GM19023 (cell line): ENCODE measurements around the gene CRYBB1.

Source experiments
- ATAC-seq: cut with Tn5 transposase; IDR thresholded peaks from one replicate; pipeline ENCODE4 v1.9.1; 2021; ENCODE audit warnings: mild to moderate bottlenecking, moderate library complexity; ENCODE audit not compliant: unreplicated experiment

Gene CRYBB1

DNA sequence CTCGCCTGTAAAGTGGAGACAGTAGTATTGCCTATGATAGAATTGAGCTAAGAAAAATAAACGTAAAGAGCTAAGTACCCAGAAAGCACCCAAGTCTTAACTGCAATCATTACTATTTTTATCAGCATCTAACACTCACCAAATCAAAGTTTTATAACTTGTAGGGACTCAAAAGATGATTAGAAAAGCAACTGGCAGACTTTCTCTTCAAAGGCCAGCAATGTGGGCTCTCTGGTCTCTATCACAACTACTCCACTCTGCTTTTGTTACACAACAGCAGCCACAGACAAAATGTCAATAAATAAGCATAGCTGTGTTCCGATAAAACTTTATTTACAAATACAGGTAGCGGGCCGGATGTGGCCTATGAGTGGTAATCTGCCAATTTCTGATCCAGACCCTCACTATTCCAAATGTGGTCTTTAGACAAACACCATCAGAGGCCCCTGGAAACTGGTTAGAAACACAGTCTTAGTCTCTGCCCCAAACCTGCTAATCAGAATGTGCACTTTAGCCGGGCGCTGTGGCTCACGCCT, 36.1 kb downstream of the CRYBB1 start:
- no peak for ATAC-seq

DNA sequence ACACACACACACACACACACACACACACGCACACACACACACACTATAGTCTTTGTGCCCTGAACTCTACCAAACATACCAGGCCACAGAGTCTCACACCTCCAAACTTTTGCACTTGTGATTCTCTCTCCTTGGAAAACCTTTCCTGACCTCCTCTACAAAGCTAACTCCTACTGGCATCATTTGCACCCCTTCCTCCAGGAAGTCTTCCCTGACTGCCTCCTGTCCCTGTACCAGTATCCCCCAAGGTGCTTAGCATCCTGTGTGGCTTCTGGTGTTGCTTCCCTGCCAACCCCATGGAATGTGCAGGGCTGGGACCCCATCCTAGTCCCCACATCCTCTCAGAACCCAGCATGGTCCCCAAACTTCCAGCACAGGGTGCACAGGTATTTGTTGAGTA, 36.8 kb downstream of the CRYBB1 start:
- ATAC-seq: no peak

DNA sequence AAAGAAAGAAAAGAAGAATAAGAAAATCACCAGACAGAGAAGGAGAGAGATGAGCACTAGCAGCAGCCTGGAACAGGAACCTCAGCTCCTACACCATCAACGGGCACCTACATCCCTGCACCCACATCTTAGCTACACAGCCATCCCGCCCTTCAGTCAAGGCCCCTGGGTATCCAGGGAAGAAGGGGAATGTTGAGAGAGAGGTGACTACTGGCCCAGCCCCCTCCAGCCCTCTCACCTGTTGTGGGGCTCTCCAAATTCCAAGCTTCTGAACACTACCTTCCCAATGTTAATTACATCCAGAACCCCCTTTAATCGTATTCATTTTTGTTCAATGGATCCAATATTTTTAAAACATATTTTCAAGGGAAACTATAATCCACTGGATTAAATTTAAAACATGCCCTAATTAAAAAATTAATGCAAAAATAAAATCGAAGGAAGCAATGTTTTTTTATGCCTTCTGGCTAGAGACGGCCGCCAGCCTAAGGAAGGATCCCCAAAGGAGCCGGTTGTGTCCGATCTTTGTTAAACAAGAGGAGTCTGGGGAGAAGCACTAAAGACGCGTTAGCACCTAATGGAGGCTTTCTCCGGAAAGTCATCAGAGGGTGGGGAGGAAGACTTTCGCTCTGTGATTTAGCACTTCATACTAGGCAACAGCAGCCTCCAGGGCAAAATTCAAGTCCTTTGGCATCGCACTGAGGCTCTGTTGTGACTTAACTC, 37.4 kb downstream of the CRYBB1 start:
- ATAC-seq: no peak

DNA sequence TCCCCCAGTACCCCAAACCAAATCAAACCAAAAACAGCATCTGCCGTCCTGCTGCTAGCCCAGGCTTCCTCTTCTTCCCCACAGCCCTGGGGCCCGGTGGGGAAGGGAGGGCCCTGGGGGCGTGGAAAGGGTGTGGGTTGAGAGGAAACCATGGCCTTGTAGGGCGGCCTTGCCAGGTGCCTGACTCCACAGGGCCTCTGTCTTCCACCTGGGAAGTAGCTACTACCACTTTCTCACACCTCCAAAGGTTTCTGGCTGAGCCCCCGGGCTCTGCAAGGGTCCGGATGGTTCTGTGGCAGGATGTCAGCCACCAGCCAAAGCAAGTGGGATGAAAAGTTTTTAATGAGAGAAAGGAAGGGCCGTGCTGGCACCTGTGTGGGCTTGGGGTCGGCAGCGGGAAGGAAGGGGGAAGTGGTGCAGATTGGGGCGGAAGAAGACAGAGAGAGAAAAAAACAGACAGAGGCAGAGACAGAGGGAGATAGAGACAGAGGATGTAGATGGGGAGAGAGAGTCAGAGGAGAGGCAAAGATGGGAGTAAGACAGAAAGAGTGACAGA, 38.4 kb downstream of the CRYBB1 start:
- peak; percentile 73 for ATAC-seq

DNA sequence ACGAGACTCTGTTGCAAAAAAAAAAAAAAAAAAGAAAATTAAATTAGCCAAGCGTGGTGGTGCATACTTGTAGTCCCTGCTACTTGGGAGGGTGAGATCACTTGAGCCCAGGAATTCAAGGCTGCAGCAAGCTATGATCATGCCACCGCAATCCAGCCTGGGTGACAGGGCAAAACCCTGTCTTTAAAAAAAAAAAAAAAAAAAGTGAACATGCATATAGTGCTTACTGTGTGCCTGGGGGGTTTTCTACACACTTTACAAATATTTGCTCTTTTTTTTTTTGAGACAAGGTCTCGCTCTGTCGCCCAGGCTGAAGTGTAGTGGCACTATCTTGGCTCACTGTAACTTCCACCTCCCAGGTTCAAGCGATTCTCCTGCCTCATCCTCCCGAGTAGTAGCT, 40.7 kb downstream of the CRYBB1 start:
- ATAC-seq: no peak

DNA sequence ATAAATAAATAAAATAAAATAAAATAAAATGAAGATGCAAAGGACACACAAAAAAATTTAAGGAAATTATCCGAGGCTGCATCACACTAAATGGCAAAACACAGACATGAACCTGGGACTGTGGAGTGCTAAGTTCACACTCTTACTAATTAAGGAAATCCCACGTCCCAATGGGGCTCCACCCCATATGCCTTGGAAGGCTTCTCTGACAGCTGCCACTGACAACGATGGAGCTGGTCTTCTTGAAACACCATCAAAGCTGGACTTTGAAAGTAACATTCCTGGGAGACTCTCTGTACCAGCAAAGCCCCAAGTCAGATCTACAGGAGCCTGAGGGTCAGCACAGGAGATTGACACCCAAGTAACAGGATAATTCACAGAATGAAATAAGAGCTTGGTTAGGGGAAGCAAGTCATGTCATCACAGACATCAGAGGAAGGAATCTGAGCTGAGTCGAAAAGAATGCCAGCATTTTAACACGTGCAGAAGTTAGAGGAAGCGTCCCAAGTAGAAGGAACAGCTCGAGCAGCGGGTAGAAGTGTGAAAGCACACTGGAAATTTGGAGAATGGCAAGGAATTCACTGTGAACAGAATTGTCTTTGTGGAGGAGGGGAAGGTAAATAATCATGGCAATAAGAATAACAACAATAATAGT, 41.7 kb downstream of the CRYBB1 start:
- no peak for ATAC-seq

DNA sequence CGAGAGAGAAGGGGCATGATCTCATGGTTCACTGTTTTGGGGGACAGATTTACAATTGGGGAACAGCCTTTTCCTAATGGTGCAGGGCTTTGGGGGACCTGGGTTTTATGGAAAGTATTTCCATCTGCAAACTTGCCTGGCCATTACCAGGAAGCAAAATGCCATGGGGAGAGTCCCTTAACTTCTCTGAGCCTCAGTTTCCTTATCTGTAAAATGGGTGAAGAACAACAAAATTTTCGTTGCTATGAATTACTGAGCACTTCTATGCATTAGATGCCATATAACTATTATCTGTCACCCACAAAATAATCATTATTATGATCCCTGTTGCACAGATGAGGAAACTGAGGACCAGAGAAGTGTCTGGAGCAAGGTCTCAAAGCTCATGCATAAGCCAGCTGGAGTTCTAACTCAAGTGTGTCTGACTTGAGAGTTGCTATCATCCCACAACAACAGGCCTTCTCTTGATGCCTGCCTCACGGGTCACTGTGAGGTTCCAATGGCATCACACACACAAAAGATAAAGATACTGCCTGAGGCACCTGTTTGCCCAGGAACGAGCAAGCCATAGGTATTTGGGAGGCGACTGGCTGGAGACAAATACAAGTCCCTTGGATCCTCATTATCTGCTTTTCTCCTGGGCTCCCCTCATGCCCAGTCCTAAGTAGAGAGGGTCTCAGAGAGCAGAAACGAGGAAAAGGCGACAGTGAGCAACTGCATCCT, 43.7 kb downstream of the CRYBB1 start:
- no peak for ATAC-seq

DNA sequence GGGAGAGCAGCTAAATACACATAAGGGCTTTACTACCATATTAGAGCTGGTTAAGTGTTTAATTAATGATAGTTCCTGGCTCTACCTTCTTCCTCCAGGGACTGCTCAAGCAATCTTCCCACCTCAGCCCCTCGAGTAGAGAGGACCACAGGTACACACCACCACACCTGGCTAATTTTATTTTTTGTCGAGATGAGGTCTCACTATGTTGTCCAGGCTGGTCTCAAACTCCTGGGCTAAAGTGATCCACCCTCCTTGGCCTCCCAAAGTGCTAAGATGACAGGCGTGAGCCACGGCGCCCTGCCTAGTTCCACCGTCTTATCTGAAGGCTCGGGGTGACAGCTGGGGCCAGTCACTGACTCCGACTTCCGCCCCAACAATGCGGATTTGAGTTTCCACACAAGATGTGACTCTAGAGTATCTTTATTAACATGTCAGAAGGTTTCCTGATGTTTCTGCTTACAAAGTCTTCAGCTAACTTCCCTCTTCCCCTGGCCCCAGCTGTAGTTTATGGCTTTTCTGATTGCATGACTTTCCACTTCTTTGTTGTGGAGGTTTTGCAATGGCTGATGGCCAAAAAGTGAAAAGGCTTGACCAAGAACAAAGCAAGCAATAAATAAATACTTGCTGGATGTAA, 44.7 kb downstream of the CRYBB1 start:
- no peak for ATAC-seq

DNA sequence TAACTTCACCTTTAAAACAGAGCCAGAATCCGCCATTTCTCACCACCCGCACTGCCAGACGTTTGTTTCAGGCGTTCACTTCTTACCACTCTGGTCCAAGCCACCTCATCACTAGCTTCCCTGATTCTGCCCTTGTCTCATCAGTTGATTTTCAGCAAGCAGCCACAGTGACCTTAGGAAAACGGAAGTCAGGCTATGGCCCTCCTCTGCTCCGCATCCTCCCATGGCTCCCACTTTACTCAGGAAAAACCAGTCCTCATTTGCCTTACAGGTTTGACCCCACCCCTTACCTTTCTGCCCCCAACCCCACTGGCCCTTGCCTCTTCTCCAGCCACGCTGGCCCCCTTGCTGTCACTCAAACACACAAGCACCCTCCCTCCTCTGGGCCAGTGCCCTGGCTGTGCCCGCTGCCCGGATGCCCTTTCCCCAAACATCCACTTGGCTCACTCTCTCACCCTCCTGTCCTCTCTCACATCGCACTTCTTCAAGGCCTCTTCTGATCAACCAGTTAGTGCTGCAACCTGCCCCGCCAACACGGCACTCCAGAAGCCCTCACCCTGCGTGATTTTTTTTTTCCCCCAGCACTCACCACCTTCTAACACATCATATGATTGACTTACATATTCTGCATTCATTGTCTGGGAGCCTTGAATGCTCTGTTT, 46.8 kb downstream of the CRYBB1 start:
- no peak for ATAC-seq

DNA sequence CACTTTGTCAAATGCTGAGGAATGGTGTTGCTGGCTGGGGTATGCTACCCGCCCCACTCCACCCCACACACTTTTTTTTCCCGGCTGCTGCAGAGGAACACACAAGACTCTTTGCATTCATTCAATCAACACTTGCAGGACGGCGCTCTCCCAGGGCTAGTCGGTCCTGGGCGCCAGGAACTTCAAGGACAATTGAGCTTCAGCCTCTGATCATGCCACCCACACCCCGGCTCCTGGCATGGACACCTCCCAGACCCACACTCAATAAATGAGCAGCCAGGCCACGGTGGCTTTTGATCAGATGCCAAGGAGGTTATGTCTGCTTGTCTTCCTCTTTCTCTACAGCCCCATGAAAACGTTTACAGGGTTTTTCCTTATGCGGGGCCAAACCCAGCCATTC, 47.7 kb downstream of the CRYBB1 start:
- no peak for ATAC-seq

DNA sequence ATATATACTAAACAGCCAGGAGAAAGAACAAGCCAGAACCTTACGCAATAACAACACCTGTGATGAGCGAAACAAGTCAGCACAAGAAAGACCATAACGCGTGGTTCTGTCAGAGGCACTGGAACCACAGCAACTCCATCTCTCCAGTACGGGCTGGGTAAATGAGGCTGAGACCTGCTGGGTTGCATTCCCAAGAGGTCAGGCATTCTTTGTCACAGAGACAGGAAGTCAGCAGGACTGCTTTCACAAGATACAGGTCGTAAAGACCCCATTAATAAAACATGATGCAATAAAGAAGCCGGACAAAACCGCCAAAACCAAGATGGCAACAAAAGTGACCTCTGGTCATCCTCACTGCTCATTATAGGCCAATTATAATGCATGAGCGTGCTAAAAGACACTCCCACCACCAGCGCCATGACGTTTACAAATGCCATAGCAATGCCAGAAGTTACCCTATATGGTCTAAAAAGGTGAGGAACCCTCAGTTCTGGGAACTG, 49.6 kb downstream of the CRYBB1 start:
- ATAC-seq: no peak

DNA sequence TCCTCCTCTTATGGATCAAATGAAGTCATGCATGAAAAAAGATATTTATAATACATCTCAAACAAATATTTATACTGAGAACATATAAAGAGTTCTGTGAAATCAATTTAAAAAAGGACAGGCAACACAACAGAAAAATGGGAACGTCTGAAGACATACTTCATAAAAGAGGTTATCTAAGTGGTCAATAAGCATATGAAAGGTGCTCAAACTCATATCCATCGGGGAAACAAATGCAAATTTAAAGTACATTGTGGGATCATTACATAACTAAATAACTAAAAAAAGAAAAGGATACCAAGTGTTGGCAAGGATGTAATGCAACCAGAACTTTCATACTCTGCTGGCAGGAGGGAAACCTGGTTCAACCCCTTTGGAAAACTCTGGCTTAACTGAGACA, 50.2 kb downstream of the CRYBB1 start:
- ATAC-seq: no peak

DNA sequence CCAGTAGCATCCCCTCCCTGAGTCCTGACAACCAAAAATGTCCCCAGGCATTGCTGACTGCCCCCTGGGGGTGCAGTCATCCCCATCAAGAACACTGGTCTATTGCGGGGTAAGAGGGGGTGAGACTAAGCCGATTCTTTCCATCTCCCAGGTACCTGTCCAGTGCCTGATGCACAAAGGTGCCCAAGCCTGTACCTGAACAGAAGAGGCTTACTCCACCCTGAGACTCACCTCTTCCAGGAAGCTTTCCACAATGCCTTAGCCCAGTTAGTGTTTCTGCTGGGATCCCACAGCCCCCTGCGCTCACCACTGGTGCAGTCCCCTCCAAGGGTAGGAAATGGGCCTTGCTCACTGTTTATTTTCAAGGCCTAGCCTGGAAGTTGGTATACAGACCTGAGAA, 50.8 kb downstream of the CRYBB1 start:
- no peak for ATAC-seq

DNA sequence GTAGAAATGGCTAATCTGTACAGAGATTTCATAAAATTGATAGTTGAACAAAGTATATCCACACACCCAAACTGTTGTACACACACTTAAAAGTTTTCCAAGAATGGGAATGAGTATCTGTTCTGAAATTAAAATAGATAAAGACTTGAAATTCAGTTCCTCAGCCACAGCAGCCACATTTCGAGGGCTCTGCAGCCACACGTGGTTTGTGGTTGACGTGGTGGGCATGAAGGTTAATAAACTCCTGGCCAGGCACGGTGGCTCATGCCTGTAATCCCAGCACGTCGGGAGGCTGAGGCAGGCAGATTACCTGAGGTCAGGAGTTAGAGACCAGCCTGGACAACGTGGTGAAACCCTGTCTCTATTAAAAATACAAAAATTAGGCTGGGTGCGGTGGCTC, 51.9 kb downstream of the CRYBB1 start:
- ATAC-seq: no peak

DNA sequence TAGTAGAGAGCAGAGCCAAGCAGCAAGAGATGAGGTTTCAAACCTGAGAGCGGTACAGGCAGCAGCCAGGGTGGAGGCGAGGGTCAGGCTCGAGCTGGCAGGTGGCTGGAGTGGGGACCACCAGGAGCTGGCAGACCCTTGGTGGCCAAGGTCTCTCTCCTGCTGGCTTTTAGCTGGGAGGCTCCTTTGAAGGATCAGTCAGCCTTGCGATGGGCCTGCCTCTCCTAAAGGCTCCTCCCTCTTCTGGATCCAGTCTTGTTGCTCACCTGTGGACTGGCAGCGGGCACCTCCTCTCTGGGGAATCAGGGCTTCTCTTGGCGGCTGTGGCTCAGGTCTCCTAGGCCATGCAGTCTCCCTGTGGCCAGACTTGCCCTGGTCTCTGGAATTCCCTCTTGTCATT, 52.6 kb downstream of the CRYBB1 start:
- no peak for ATAC-seq

DNA sequence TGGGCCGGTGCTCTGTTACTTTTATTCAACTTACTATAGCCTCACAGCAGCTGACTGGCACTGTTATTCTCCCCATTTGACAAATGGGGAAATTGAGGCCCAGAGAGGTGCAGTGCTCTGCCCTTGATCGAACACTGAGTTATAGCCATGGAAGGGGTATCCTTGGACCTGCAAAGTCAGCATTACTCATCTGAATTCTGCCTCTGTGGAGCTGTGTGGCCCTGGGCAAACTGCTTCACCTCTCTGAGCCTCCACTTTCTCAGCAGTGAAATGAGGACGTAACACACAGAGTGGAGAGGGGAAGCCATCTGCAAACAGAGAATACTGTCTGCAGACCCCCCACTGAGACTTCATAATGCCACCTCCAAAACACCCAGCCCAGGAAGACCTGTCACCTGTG, 53.2 kb downstream of the CRYBB1 start:
- ATAC-seq: no peak

DNA sequence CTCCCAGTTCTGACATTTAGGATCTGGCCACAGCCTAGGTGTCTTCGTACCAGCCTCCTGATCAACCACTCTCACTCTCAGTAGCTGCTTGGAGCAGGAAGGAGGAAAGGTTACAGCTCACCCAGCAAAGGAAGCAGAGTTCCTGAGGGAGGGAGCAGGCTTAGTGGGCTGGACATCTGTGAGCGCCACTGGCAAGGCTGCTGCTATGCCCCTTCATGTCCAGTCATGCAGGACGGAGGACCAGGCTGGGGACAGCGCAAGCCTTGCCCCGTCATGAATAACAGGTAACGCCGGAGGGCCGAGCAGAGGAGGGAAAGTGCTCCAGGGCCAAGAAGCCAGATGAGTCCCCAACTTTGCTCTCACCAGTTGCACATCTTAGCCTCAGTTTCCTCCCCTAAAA, 53.6 kb downstream of the CRYBB1 start:
- ATAC-seq: no peak

DNA sequence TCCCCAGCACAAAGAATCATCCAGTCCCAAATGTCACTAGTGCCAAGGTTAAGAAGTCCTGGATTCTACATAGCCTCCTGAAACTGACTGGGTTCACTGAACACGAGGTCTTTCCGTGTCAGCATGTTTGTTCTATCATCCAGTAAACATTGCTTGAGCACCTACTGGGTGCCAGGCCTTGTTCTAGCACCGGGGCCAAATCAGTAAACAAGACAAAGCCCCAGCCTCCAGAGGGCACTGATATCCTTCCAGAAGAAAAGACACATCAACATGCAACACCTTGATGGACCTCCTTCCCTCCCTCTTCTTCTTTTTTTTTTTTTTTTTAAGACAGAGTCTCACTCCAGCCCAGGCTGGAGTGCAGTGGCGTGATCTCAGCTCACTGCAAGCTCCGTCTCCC, 54.8 kb downstream of the CRYBB1 start:
- no peak for ATAC-seq

DNA sequence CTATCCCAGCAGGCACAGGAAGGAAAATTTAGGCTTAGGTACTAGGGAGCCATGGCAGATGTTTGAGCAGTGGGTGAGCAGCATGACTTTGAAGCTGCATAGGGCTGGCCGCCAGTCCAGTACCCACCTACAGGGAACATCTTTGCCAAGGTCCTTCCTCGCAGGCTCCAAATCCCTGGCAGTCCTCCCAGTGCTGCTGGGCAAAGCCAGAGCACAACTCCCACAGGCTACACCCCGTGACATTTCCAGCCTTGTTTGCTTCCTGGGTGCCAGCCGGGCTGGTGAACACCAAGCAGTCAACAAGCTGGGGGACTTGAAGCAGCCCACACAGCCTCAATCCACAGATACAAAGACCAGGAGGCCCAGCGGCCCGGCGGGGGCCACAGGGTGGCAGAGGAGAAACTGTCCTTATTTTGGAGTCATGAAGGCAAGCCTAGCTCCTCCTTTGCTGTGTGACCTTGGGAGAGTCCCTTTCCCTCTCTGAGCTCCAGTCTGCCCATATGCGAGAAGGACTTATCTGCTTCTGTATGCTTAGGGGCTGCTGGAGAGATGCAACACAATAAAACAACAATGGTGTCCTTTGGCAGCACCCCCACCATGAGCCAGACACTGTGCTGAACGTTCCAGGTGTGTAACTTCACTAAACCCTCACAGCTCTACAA, 55.9 kb downstream of the CRYBB1 start:
- no peak for ATAC-seq
